Stimulated activated naive CD4-positive, alpha-beta T cell treated with Interleukin-2 at 50 U/mL for 16 hours (primary cell): Measurements from ENCODE around the gene ZNRF4.
"Not testable (repeated sequence)": the region's sequence is repeated elsewhere in the genome, so short reads cannot be mapped to it uniquely, and the experiment has no call there.

Experiments
- DNase-seq: peaks from one replicate; lab custom pipeline; 2025; lab: John Stamatoyannopoulos, UW

The ZNRF4 gene

DNA sequence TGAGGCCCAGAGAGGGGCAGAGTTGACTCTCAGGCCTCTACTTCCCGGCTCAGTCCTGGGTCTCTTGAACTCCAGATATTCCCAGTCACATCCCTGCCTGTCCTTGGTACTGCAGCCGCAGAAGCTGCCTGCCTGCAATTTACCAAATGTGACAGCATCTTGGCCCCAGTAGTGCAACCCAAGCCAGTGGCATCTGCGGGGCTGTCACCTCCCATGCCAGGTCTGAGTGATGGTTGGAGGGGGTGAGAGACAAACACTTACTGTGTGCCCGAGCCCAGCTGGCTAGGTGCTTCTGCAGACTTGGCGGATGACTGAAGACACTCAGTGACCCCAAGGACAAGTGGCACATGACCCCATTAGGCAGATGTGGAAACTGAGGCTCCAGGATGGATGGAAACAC is 18.4 kb downstream of the ZNRF4 start:
- DNase-seq = no peak

DNA sequence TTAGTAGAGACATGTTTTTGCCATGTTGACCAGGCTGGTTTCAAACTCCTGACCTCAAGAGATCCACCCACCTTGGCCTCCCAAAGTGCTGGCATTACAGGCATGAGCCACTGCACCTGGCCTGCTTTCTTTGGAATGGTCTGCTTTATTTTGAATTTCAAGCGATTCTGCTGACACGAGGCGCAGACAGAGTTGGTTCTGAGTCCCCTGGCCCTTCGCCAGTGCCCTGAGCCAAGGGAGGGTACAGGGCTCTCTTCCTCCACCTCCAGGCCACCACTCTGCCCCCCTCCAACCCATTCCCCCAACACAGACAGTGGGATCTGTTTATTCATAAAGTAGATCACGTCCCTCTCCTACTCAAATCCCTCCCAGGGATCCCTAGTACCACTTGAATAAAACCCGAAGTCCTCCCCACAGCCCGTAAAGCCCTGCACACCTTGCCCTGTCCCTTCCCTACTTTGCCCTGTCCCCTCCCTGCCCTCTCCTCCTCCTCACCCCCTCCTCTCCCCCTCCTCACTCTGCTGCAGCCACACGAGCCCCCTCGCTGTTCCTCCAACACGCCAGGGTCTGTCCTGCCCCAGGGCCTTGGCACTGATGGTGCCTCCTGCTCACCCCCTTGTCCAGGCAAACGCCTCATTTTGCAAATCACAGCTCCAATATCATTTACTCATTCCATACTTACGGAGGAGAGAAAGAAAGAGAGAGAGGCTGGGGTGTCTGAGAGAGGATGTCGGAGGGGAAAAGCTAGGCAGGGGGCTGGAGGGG is 22.4 kb downstream of the ZNRF4 start:
- no peak for DNase-seq

DNA sequence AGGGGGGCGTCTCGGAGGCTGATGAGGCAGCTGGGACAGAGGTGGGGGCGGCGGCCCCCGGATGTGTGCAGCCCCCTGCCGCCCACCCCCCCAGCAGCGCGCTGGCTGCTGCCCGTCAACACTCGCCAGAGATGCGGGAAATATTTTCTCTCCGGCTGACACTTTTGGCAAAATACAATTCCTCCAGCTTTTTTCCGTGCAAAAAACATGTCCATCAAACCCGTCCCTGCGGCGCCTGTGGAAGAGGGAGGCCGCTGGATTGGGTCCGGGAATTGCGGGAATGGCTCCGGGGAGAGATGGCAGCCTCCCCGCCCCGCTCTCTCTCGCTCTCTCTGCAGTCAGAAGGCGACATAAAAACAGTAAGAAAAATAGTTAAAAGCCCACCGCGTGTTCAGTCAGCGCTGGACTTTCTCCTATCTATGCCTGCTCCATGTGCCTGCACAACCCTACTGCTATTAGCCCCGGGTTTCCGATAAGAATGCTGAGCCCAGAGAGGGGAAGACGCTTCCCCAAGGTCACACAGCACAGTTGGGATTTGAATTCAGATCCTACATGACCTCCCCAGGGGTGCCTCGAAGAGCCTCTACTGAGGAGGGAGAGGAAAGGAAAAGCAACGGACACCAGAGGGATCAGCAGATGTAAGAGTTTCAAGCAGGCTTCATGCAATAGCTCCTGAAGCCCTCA is 23.2 kb downstream of the ZNRF4 start:
- no peak for DNase-seq

DNA sequence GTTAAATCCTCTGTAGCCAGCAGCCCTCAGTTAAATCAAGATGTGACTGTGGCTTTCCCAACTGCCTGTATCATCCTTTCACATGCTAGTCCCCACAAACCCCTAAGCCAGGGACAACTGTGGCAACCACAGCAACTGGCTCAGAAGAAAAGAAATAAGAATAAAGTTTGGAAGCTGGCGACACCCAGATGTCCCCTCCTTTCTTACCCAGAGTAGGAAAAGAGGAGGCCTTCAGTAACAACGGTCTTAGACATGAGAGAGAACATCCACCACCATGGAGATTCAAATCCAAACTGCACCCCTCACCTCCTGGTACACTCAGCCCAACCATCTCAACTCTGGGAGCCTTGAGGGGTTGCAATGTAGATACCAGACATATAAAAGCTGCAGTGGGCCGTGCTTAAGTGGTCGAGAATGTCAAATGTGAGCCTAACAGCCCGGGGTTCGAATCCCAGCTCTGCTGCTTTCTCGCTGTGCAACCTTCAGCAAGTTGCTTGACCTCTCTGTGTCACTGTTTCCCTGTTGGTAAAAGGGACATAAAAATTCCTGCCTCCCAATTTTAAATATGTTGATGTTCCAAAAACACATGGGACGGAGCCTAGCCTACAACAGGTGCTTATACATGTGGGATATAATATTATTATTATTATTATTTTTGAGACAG is 23.8 kb downstream of the ZNRF4 start:
- no peak for DNase-seq

DNA sequence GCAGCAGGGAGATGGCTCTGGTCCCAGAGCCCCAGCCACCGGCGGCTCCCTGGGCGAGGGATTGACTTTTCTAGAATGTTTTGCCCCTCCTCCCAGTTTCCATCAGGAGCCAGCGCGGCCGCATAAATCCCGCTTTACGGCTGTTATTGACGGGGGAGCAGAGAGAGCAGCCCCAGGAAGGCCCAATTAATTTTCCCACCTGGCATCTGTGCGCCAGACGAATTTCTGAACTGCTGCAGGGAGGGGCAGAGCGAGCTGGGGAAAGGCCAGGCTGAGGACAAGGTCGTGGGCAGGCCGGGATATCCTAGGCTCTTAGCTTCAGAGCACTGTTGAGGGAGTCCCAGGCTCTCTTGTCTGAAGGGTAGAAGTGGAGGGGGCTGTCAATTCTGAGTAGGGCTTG is 24.7 kb downstream of the ZNRF4 start:
- no peak for DNase-seq

DNA sequence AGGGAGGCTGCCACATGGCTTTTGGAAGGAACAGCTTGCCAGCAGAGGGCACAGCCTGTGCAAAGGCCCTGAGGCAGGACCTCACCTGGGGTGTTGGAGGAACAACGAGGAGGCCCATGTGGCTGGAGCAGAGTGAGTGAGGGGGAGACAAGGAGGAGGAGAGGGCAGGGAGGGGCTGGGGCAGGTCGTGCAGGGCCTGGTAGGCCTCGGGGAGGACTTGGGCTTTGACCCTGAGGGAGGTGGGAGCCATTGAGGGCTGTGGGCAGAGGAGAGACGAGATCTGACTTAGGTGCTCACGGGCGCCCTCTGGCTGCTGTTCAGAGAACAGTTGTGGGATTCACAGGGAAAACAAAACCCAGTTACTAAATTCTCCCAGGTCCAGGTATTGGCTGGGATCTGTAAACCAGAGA is 25.2 kb downstream of the ZNRF4 start:
- DNase-seq = peak; percentile 11

DNA sequence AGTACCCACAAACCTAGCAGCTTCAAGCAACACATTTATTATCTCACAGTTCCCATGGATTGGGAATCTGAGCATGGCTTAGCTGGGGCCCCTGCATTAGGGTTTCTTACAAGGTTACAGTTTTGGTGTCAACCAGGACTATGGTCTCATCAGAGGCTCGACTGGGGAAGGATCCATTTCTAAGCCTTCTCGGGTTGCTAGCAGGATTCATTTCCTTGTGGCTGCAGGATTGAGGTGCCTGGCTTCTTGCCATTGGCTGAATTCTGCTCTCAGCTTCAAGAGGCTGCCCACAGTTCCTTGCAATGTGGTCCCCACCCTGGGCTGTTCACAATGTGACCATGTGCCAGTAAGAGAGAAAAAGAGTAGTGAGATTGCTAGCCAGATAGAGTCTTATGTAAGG is 26.7 kb downstream of the ZNRF4 start:
- DNase-seq = no peak

DNA sequence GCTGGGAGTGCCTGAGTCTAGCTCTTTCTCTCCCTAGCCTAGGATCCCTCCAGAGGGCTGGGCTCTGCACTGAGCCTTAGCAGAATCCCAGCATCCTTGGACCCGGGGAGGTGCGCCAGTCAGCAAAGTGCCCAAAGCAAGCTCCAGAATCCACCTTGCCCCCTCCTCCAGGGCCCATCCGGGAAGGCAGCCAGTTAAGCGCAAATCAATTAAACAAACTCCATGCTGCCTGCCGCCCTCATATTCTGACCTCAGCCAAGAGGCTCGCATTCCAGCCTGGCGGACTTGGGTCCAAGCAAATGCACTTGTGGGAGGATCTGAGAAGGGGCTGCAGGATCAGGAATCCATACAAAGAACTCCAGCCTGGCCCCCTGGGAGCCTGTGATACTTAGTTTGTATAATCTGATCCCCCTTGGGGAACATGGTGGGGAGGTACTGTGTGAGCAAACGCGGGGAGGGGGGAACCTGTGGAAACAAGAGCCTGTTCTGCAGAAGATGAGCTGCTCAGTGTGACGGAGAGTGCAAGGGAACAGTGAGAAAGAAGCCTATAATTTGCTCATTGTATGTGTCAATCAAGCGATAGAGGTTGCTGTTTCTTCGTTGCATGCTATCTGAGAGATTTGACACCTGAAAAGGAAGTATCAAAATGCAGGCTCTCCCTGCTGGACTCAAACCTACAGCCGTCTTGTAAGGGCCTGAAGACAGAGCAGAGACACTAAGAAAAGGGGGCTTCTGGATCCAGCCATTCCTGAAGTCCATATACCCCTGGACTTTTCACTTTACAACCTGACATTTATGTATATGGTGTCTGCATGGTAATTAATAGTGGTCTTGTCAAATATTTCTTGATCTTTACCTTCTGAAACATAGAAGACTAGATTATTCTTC is 29.4 kb downstream of the ZNRF4 start:
- DNase-seq = no peak

DNA sequence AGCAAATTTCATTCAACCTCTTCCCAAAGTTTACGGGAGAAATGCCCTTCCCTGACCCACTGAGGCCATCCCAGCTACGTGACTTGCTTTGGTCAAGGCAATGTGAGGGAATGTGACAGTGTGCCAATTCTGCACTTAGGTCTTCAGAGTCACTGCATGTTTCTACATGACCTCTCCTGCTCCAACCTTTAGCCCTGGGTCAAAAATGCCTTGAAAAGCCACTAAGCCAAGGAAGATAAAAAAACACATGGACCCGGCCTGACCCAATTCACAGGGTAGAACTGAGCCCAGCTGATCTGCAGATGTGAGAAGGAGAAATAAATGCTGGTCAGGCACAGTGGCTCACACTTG is 30.0 kb downstream of the ZNRF4 start:
- DNase-seq = no peak

DNA sequence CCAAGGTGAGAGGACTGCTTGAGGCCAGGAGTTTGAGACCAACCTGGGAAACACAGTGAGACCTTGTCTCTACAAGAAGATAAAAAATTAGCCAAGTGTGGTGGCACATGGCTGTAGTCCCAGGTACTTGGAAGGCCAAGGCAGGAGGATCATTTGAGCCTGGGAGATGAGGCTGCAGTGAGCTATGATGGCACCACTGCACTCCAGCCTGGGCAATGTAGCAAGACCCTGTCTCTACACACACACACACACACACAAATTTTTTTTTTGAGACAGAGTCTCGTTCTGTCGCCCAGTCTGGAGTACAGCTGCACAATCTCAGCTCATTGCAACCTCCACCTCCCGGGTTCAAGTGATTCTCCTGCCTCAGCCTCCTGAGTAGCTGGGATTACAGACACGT is 30.4 kb downstream of the ZNRF4 start:
- not testable (repeated sequence) for DNase-seq

DNA sequence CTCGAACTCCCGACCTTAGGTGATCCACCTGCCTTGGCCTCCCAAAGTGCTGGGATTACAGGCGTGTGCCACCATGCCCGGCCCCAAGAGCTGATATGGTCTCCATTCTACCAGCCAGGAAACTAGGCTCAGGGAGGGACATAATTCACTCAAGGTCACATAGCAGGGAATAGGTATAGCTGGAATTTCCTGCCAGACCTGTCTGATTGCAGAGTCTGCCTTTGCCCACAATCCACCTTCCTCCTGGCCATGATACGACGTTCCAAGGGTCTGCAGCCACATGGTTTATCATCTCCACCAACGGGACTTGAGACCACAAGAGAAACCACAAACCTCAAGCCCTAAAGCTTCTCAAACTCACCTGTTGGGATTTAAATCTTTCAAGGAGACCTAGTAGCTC is 32.0 kb downstream of the ZNRF4 start:
- no peak for DNase-seq

DNA sequence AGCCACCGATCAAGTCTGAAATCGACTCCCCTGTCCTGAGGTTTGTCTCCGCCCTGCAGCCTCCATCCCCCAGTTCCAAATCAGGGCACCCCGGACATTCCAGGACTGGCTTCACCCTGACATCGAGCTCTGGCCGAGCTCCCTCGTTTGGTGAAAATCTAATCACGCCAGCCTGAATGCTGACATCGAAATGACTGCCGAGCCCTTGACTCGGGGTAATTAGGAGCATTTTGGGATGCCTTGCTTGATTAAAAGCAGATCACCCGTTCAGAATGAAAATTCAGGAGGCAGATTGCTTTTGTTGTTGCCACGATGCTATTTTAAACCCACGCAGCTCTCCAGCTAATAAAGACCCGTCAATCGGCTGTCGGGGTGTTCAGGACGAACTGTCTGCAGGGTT is 34.3 kb downstream of the ZNRF4 start:
- no peak for DNase-seq

DNA sequence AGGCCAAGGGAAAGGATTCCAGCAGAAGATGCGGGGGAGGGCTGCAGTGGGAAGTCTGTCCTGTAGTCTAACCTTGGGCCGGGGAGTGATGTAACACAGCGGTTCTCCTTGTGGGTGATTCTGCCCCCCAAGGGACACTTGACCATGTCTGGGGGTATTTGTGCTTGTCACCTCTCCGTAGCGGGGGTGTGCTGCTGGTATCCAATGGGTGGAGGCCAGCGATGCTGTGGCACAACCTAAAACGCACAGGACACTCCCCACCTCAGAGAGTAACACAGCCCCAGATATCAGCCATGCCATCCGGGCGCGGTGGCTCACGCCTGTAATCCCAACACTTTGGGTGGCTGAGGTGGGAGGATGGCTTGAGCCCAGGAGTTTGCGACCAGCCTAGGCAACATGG is 36.3 kb downstream of the ZNRF4 start:
- no peak for DNase-seq

DNA sequence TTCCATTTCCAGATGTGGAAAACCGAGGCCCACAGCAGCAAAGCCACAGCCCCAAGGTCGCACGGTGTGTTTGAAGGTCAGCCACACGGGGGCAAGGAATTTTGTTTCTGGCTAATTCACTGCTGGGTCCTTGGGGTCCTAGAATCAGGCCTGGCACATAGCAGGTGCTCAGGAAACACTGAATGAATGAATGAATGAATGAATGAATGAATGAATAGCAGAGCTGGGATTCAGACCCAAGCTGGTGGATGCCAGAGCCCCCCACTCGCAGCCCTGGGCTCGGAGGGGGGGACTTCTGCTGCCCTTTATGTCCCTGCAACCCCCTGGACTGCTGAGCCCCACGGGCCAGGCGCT is 37.0 kb downstream of the ZNRF4 start:
- no peak for DNase-seq

DNA sequence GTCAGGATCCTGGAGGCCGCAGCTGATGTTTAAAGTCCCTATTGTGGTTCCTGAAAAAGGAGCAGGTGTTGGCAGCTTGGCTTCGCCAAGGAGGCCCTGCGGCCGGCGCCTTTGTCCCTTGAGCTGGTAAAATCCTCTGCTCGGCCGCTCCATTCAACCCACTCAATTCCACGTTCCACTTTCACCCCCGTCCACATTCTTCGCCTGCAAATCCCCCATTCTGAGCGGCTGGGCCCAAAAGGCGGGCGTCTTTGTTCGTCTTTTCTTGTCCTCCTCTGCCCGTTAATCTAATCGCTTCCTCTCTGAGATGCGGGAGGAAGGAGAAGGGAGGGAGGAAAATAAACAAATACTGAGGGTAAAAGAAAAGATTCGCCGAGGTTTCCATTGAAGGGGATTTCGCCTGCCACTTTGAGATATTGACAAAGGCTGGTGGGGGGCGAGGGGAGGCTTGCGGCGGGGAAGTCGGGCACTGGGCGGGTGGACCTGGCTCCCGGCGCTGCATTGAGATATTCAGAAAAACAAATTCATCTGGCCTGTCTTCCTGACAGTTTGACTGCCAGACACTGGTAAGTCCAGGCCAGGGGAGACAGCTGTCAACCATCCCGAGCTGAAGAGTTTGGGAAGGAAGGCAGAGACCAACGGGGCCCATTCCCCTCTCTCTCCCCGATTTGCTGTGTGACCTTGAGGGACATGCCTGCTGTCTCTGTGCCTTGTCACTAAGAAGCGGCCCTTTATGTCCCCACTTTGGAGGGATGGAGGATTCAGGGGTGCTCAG is 37.6 kb downstream of the ZNRF4 start:
- no peak for DNase-seq

DNA sequence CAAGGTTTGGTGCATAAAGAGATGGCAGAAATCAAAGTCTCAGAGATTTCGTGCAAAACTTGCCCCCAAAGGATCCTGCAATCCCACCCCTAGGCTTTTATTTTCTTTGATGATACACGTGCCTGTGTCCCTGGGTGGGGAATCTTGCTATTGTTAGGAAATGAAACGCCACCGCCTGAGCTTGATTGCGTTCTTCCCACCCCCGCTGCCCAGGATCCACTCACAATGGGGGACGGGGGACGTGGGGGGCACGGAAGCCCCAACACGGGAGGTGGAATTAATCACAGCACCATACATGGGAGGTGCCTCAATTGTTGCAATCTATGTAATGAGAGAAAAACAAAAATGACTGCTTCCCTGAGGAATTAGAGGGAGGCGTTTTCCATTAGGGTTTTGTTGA is 39.6 kb downstream of the ZNRF4 start:
- no peak for DNase-seq

DNA sequence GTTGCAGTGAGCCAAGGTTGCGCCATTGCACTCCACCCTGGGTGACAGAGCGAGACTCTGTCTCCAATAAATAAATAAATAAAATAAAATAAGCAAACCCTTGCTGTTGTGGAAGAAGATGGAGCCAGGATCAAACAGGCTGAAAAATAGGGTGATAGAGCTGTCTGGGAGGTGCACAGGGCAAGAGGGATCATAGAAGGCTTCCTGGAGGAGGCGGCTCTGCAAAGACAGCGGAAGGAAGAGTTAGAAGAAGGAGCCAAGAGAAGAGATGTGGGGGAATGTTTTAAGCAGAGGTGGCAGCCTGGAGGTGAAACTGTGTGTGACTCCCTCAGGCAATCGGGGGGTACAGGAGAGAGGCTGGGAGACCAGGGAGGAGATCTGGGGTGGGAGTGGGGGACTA is 40.6 kb downstream of the ZNRF4 start:
- no peak for DNase-seq

DNA sequence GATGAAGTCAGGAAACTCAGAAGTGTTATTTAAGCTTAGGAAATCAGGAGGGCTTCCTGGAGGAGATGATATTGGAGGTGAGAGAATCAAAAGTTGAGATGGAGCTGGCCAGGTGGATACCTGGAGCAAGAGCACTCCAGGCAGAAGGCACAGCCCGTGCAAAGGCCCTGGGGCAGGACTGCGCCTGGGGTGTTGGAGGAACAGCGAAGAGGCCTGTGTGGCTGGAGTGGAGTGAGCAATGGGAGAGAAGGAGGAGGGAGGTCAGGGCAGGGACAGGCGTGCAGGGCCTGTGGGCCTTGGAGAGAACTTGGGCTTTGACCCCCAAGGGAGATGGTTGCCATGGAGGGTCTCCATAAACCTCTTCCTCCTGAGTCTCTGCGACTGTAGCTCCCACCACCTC is 42.1 kb downstream of the ZNRF4 start:
- DNase-seq = no peak

DNA sequence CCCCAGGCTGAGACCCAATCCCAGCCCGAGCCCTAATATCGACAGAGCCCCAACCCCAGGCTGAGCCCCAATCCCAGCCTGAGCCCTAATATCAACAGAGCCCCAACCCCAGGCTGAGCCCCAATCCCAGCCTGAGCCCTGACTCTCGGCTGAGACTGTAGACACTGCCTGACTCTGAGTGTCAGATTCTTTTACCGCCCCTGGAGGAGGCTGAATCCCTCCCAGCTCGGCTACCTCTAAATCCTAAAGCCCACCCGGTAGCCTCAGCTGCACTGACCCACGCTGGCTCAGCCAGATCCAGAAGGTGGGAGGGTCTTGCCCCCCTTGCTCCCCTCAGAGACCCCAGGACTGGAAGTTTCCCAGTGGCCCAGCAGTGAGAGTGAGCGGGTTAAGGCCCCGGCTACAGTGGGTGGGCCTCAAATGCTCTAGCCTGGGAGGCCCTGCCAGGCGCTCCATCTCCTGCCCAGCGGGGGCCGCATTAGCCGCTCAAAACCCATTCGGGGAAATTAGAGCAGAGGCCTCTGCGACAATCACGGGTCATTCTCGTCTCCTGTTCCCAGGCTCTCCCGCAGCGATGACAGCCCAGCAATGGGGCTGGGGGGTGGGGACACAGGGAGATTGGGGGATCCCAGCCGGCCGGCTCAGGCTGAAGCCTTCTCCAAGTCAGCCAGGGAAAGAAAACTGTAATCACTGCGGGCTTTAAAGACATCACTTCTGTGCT is 43.8 kb downstream of the ZNRF4 start:
- no peak for DNase-seq

DNA sequence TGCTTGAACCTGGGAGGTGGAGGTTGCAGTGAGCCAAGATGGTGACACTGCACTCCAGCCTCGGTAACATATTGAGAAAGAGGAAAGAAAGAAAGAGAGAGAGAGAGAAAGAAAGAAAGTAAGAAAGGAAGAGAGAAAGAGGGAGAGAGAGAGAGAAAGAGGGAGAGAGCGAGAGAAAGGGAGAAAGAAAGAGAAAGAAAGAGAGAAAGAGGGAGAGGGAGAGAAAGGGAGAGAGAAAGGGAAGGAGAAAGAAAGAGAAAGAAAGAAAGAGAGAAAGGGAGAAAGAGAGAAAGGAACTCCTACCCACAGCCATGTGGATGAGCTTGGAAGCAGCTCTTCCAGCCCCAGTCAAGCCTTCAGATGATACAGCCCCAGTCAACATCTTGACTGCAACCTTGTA is 46.7 kb downstream of the ZNRF4 start:
- DNase-seq = no peak

DNA sequence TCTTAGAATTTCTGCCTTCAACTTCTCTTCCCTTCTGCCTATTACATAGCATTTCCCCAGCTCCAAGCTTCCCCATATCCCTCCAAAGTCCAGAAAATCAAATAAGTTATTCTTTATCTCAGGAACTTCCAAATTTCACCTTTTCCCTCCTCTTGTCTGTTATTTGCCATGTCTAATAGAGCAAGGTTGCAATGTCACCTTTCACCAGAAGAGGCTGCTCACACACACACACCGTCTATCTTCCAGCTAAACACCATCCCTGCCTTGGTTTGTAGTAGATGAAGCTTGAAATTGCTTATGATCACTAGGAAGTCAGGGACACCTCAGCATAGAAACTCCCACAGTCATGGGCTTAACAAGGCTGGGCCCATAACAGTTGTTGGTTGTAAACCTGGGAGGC is 48.4 kb downstream of the ZNRF4 start:
- no peak for DNase-seq
